ENCODE measurements around the gene C6orf15. TPM values are rescaled to one million over a fixed set of nuclear protein-coding genes. Genes with fewer than 3 reads are reported as not detected.

Gene C6orf15
- not detected for polyA plus RNA-seq (ENCODE audit: insufficient read depth in 1 of 5, insufficient read length in 5 of 5, low replicate concordance in 1 of 5)
- long read RNA-seq, donor 1 = 0 reads
- long read RNA-seq, donor 2 = 0 reads
- long read RNA-seq, donor 3 = 0 reads
- long read RNA-seq, donor 4 = 0 reads
- long read RNA-seq, donor 5 = 0 reads
- long read RNA-seq, donor 6 = 0 reads
- long read RNA-seq, donor 7 = 0 reads
- long read RNA-seq, donor 8 = 0 reads

DNA sequence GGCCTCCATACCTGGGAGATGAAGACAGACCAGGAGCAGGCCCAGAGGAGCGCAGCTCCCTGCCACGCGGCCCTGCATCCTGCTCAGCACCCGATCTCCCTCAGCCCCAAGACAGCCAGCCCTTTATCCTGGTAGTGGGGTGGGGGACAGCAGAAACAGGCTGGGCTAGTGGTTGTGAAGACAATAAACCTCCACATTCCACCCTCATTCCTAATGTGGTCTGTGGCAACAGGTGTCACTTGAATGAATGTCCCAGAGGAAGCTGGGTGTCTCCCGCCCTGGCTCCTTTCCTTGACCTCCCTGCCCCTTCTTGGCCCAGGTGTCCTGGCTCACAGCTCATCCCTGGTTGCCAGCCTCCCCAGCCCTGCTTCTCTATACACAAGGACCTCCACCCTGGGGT, at the start of gene C6orf15:
TSS of gene C6orf15 (minus strand) at position 98 of the 400 bp plus-strand sequence. CDS start at position 78, 20 bp downstream.
- no peak for DNase-seq

DNA sequence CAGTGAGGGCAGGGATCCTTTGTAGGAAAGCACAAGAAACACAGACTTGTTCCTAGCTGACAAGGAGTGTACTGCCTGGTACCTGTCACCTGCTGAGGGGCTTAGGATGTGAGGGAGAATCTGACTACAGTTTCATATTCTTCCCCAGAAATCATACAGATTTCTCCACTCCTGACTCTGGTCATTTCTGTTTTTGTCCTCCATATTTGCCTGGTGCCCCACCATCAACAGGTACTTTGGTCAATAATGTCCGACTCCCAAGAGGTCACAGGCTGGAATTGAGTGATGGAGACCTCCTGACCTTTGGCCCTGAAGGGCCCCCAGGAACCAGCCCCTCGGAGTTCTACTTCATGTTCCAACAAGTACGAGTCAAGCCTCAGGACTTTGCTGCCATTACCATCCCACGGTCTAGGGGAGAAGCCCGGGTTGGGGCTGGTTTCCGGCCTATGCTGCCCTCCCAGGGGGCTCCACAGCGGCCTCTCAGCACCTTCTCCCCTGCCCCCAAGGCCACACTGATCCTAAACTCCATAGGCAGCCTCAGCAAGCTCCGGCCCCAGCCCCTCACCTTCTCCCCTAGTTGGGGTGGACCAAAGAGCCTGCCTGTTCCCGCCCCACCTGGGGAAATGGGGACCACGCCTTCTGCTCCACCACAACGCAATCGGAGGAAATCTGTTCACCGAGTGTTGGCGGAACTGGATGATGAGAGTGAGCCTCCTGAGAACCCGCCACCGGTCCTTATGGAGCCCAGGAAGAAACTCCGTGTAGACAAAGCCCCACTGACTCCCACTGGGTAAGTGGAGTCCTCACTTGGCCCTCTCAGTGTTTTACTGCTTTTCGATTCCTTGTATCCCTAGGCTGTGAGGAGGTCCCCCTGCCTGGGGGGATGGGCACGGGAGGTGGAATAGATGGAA, 49.1 kb upstream of the C6orf15 start:
- DNase-seq = no peak

DNA sequence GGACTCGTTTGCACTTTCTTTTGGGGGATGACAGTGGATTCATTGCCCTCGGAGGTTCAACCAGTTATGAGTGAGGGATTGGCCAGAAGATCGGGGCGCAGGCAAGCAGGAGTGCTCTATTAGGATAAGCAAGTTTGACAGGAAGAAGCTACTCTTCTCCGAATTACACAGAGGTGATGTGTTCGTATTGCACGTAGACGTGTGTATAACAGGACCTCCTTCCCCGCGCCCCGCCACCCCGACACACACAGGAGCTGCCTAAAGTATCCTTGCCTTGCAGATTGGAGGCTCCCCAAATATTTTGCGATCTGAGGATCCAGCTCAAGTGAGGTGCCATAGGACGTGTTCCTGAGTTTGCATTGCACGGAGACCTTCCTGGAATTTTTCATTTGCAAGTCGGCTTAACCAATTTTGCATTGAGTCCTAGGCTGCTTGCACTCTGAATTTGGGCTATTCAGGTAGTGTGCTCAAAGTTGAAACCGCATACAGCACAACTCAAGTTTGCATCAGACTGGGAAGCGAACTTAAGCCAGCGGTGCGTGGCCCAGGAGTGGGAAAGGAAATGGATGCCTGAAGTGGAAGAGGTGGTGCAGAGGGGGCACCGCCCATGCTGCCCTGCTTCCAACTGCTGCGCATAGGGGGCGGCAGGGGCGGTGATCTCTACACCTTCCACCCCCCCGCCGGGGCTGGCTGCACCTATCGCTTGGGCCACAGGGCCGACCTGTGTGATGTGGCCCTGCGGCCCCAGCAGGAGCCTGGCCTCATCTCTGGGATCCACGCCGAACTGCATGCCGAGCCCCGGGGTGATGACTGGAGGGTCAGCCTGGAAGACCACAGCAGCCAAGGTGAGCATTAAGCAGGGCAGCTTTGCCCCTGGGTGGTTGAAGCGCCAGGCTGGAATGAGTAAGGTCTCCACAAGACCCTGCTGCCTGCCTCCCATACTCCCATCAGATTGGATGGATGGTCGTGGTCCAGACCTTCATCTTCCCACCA, 46.8 kb upstream of the C6orf15 start:
- no peak for DNase-seq

DNA sequence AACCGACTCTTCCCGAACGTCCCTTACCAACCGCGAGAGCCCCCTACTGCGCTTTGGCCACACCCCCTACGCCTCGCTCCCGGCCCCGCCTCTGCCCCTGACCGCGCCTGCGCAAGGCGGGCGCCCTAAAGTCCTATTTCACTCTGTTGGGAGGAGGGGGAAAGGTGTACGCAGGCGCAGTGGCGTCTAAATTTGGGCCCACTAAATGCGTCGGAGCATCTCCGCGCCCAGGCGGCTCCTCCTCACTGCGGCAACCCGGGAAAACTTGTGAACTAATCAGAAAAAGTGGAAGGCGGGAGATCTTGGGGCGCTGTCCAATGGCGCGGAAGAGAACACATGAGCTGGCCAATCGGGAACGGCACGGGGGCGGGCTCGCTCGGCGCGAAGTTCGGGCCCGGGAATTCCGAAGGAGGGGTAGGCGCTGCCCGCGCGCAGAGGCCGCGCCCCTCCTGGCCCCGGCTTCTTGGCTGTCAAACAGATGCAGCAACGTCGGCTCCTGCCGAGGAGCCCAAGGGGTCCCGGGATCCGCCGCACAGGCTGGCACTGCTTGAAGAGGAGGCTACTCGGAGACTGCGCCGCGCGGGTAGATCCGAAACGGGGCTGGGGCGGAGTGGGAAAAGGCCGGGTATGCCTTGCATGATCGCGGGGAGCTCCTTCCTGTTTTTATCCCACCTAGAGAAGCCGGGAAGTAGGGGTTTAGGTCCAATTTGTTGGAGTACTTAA, 45.9 kb upstream of the C6orf15 start, which contains the start of gene TCF19:
TSS of gene TCF19 (plus strand) at position 450 of the 723 bp plus-strand sequence. CDS start 881 bp downstream, outside the sequence.
- DNase-seq = peak; percentile 100

GRCh38 chr6:31157513-31158139, 45.3 kb upstream of the C6orf15 start, which contains the start of gene CCHCR1:
TSS of gene CCHCR1 (minus strand) at chr6:31157802. CDS start at chr6:31157600, 202 bp downstream.
- no peak for DNase-seq

- no peak for DNase-seq
These were observed 44.3 kb upstream of the C6orf15 start for GRCh38 chr6:31156641-31157040.

DNA sequence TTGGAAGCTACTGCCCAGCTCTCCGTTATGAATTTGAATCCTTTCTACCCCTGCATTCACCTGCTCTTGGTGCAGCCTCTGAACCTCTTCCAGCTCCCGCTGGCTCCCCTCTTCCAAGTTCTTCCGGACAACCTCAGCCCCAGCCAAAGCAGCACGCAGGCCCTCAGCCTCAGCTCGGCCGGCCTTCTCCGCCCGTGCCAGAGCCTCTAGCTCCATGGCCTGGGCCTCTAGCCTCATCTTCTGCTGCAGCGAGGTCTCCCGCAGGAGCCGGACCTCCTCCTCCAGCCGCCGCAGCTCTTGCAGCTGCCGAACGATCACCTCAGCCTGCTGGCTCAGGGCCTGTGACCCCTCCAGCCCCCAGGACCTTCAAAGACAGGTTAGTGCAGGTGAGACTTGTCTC, 42.1 kb upstream of the C6orf15 start:
- DNase-seq = no peak

DNA sequence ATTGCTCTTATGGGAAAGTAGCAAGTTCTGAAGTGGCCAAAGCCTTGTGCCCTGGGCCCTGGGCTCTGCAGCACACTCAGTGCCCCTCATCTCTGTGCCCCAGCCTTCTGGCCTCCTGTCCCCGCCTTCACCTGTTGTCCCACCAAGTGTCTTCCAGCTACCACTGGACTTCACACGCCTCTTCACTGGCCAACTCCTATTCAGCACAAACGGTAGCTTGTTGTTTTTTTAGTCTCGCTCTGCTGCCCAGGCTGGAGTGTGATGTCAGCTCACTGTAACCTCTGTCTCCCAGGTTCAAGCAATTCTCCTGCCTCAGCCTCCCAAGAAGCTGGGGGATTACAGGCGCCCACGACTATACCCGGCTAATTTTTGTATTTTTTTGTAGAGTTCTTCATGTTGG, 40.4 kb upstream of the C6orf15 start:
- DNase-seq = no peak

DNA sequence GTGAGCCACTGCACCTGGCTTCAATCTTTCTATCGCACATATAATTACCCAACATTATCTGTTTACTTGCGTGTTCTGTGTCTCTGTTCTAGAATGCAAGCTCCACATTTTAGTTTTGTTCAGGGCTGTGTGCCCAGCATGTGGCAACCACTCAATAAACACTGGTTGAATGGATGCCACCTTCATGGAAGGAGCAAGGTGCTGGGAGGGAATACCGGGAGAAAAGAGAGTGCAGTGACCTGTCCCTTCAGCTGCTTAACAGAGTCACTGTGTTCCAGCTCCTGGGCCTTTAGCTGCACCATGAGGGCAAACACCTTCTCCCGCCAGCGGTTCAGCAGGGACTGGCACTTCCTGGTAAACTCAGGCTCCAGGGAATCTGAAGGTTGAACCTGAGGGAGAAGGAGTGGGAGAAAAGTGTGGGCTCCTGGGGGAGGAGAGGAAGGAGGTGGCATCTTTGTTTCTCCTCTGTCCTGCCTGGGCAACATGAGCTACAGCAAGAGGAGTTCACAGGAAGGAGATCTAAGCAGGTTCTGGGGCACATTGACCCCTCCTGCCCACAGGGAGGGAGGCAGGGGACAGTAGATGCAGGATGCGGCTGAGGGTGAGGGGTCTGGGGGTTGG, 37.6 kb upstream of the C6orf15 start:
- no peak for DNase-seq

DNA sequence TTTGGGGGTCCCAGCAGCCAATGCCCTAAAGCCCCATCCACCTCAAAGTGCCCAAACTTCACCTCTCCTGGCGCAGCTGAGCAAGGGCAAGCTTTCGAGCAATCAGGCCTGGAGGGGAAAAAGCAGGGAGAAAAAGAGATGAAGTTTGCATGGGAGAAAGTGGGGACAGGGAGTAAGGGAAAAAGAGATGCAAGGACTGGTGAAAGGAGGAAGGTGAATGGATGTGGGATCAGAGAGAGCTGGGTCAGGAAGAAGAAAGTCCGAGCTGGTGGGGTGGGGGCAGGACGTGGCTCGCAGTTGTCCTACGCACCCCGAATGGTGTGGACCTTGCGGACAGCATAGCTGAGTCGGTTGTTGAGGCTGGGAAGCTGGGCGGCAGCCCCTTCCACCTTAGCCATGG, 33.0 kb upstream of the C6orf15 start:
- DNase-seq = no peak

DNA sequence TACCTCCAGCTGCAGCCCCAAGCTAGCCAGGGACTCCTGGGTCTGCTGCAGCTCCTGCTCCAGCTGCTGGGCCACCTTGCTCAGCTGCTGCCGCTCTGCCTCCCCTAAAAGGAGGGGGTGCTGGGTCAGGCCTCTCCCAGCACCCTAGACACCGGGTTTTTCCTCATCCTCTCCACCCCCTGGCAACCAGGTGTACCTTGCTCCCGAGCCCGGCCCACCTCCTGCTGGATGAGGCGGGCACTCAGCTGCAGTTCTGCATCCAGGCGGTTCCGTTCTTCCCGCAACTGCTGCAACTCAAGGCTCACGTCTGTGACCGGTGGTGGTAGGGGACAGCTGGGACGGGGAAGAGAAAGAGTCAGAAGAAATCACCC, 32.6 kb upstream of the C6orf15 start:
- DNase-seq = no peak

GRCh38 chr6:31144296-31144969, 32.1 kb upstream of the C6orf15 start:
- DNase-seq = no peak

GRCh38 chr6:31143148-31143547, 30.8 kb upstream of the C6orf15 start:
- no peak for DNase-seq

DNA sequence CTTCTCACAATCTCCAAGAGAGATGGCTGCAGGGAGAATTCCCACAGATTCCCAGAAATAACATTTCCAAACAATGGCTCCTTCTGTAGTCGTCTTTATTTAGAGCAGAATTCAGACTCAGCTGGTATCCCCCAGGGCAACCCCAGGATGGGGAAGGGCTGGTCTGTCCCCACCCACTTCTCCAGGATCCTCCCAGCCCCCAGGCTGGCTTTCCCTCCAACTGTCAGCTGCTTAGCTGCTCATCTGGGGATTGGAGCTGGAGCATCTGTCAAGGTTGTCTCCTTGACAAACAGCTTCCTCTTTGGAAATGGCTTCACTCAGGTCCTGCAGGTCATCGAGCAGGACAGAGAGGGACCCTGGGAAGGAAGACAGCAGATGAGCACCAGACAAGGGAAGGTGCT, 30.0 kb upstream of the C6orf15 start:
- DNase-seq = no peak

DNA sequence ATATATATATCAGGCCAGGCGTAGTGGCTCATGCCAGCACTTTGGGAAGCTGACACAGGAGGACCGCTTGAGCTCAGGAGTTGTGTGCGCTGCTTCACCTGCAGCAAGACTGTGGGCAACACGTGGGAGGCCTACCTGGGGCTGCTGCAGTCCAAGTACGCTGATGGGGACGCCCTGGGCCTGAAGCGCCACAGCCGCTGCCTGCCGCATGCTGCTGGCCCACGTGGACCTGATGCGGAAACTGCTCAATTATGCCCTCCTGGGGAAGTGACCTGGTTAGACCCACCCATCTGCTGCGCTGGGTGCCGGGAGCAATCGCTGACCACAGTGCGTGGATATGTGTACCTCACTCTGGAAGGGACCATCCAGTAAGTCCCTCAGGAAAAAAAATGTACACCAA, 28.3 kb upstream of the C6orf15 start:
- no peak for DNase-seq

DNA sequence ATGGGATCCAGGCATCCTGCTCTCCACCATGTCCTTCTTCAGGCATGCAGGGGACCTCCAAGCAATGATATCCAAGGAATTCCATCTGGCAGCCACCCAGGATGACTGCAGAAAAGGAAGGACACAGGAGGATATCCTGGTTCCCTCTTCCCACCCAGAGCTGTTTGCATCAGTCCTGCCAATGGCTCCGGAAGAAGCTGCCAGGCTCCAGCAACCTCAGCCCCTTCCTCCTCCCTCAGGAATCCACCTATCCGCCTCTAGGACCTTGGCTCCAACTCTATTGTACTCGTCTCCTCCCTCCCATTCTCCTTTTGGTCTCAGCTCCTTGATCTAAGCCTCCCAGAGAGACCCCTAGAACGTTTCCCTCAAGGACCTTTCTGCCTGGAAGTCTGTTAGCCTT, 27.2 kb upstream of the C6orf15 start:
- no peak for DNase-seq

GRCh38 chr6:31138982-31139381, 26.6 kb upstream of the C6orf15 start, which contains the start of gene PSORS1C2:
TSS of gene PSORS1C2 (minus strand) at chr6:31139066. CDS start at chr6:31139026, 40 bp downstream.
- no peak for DNase-seq

GRCh38 chr6:31135710-31136109, 23.3 kb upstream of the C6orf15 start:
- DNase-seq = no peak

DNA sequence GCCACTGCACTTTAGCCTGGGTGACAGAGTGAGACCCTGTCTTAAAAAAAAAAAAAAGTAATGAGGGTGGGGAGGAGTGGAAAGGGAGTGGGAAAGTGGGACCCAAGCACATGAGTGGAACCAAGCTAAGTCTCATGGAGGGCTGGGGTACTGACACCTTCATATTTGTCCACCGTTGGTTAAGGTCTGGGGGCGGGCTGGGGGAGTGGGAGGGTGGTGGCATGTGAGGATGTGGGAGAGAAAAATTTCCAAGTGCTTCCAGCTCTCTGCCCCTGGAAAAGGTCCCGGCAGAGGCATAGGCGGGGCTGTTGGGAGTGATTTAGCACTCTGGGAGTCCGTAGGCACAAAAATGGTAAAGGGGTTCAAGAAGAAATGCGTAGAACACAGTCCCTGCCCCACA, 20.4 kb upstream of the C6orf15 start:
- no peak for DNase-seq
